Heart left ventricle (tissue), 16 donors: ENCODE measurements around the gene MYO1E. TPM values are rescaled to one million over a fixed set of nuclear protein-coding genes. Genes with fewer than 3 reads are reported as not detected.

Experiments
- ATAC-seq, 4 donors: fragments of 200-7000 bp; cut with Tn5 transposase; one replicate each; pipeline ENCODE4 v1.9.1; 2020 to 2022; ENCODE audit warnings: moderate library complexity in 4 of 4, mild to moderate bottlenecking in 3 of 4, moderate number of reproducible peaks in 1 of 4
- DNase-seq, 5 donors: peaks; one replicate each; pipeline ENCODE4 v3.0.0-alpha.2; 2020
- H3K27ac ChIP-seq, 12 donors: fragments of 200-600 bp; sonication (generic) in 4 of 12; one replicate each; pipeline versions ENCODE4 v1.5.0 to v1.8.0; 2016 to 2022; ENCODE audit warnings: mild to moderate bottlenecking in 2 of 12
- H3K27me3 ChIP-seq, 9 donors: fragments of 200-600 bp; sonication (generic) in 2 of 9; one replicate each; pipeline versions ENCODE4 v1.5.1 to v1.8.0; 2016 to 2022; ENCODE audit warnings: mild to moderate bottlenecking in 3 of 9
- H3K36me3 ChIP-seq, 9 donors: fragments of 200-600 bp; sonication (generic) in 2 of 9; one replicate each; pipeline versions ENCODE4 v1.5.0 to v1.8.0; 2018 to 2022; ENCODE audit warnings: mild to moderate bottlenecking in 2 of 9
- H3K4me1 ChIP-seq, 12 donors: fragments of 200-600 bp; sonication (generic) in 4 of 12; one replicate each; pipeline versions ENCODE4 v1.5.0 to v1.8.0; 2016 to 2022; ENCODE audit warnings: mild to moderate bottlenecking in 3 of 12
- H3K4me3 ChIP-seq, 12 donors: fragments of 200-600 bp; sonication (generic) in 4 of 12; one replicate each; pipeline versions ENCODE4 v1.5.0 to v1.8.0; 2017 to 2022; ENCODE audit warnings: mild to moderate bottlenecking in 9 of 12, moderate library complexity in 4 of 12
- H3K9me3 ChIP-seq, 12 donors: fragments of 200-600 bp; sonication (generic) in 4 of 12; one replicate each; pipeline versions ENCODE4 v1.5.0 to v1.8.0; 2016 to 2022; ENCODE audit warnings: mild to moderate bottlenecking in 1 of 12
- POLR2A ChIP-seq, 2 donors: fragments of 450-650 bp; IDR thresholded peaks; one replicate each; pipeline ENCODE4 v1.6.1; 2017; ENCODE audit warnings: antibody characterized with exemption in 2 of 2, mild to moderate bottlenecking in 2 of 2, moderate library complexity in 2 of 2
- WGBS, 4 donors: extraction: QIAGEN DNeasy Blood & Tissue Kit in 2 of 4; methylation state at CpG; one replicate each; pipeline versions ENCODE4 v1.1.5 to v1.1.7; 2013 to 2018; 5-methylcytosine and 5-hydroxymethylcytosine counted together
- intact Hi-C, 10 donors: fragments of 100-400 bp; cut with DNase I; formaldehyde crosslinking; loops; one replicate each; pipeline versions ENCODE4 v1.11.1 to v1.14.2; 2022
- polyA plus RNA-seq, 2 donors: library from polyadenylated mRNA; stranded (reverse); fragments of 200-250 nt; gene quantifications; one replicate each; pipeline ENCODE4 v1.2.3, GENCODE V29; 2013
- total RNA-seq, 9 donors: library from RNA; depleted of rRNA in 2 of 9; stranded (reverse); fragments of >200 nt in 2 of 9; fragmentation: NEBNext Ultra II Directional in 3 of 9; extraction: Animal tissue kit (Norgen Biotek cat#: 25700) in 3 of 9; gene quantifications; one replicate each; pipeline versions ENCODE4 v1.1.0 to v1.2.4, GENCODE V29; 2016 to 2023
- TF ChIP-seq, protein P1 (sequence below), 12 donors: fragments of 200-600 bp; sonication (generic) in 4 of 12; IDR thresholded peaks; one replicate each; pipeline versions ENCODE4 v1.5.0 to v1.8.0; 2018 to 2022; ENCODE audit warnings: antibody characterized with exemption in 12 of 12, mild to moderate bottlenecking in 5 of 12
- donor health status: ischemic (EF 13 %, LVEDD 7.1; RV severe dilation, severe dysfunction).
- donor health status: healthy with polysubstance abuse.
- donor health status: DM: no; HTN: yes; CAD: no.
- donor health status: DM: no; HTN: no; CAD: no.
- donor health status: ischemic (EF 25% LVEDD 6.9; RV normal size, moderate dysfunction).
- donor health status: ischemic (EF 25% LVEDD 5.7; RV mildly dilated, moderate dysfunction).
- donor health status: healthy.
- donor health status: DM: yes; HTN: yes; CAD: no.
- donor health status: ischemic (EF 35%, LVEDD 5.7; RV mildly dilated, moderate dysfunction).
- donor health status: nonischemic (EF 11% LVEDD 7.7; RV severe dilation, severe dysfunction).
- donor health status: DM: yes; HTN: yes; CAD: no.
- donor health status: PGD.
- donor health status: ischemic (EF 29% LVEDD 5.4; RV normal size, mild dysfunction).
- donor health status: nonischemic (EF 23%, LVEDD 6.1; RV moderate dilation, normal function).

Gene MYO1E
- total and polyA plus RNA-seq, 11 donors: 8.5 to 98.6 (median 25.2) TPM

DNA sequence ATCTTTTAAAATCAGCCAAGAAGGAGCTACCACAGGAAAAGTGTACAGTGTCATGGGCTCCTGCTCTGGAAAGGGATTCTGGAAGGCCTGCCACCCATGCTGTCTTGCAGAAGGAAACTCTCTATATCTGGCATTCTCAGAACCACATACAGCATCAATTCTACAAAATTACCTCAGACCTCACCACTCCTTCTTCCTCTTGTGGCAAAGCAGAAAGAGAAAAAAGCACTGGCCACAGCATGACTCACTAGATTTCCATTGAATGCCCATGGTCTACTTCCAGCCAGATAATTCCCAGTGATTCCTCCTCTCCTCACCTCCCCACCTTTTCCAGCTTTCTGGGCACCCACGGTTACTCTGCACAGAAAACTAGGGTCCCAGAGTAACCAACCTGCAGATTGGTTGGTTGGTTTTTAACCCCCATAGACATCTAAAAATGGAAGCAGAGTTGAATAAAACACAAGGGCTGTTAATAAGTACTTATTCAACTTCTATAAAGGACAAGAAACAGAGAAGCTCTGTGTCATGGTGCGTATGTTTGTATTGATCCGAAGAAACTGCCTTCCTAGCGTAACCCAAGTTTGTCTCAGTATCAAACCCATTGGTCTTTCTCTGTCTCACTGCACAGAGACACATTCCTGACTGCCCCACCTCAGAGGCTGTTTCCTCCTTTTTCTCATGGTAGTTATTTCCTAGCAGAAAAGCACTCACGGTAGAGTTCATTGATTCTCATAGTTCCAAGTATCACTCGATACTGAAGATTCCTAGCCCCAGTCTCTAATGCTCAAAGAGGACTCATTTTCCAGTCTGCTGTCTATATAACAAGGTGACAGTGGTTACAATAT lies 98.3 kb downstream of the MYO1E start:
- no peak for ATAC-seq
- H3K9me3 ChIP-seq: no peaks in the 10 kb centered on the region
- no peak overlapping the region for H3K4me3 ChIP-seq
- H3K4me1 ChIP-seq: peaks cover 0 to 20% (median 2%) of the 10 kb centered on the region in 12 donors
- no peaks in the 10 kb centered on the region for H3K27me3 ChIP-seq
- DNase-seq: no peak
- intact Hi-C loops: no loop called here
- 89 to 93% (median 91%) methylated on average over 6 of the region's 6 CpGs for WGBS, 4 donors
- peaks cover 0 to 18% (median 0%) of the 10 kb centered on the region in 9 donors for H3K36me3 ChIP-seq
- H3K27ac ChIP-seq: peak overlapping the region in 1 of 12 donors; percentile 3
- TF ChIP-seq, protein P1, sequence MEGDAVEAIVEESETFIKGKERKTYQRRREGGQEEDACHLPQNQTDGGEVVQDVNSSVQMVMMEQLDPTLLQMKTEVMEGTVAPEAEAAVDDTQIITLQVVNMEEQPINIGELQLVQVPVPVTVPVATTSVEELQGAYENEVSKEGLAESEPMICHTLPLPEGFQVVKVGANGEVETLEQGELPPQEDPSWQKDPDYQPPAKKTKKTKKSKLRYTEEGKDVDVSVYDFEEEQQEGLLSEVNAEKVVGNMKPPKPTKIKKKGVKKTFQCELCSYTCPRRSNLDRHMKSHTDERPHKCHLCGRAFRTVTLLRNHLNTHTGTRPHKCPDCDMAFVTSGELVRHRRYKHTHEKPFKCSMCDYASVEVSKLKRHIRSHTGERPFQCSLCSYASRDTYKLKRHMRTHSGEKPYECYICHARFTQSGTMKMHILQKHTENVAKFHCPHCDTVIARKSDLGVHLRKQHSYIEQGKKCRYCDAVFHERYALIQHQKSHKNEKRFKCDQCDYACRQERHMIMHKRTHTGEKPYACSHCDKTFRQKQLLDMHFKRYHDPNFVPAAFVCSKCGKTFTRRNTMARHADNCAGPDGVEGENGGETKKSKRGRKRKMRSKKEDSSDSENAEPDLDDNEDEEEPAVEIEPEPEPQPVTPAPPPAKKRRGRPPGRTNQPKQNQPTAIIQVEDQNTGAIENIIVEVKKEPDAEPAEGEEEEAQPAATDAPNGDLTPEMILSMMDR (IDR thresholded peaks at IDR 0.05): no peak
- no peak for TF ChIP-seq POLR2A (IDR thresholded peaks at IDR 0.05)

DNA sequence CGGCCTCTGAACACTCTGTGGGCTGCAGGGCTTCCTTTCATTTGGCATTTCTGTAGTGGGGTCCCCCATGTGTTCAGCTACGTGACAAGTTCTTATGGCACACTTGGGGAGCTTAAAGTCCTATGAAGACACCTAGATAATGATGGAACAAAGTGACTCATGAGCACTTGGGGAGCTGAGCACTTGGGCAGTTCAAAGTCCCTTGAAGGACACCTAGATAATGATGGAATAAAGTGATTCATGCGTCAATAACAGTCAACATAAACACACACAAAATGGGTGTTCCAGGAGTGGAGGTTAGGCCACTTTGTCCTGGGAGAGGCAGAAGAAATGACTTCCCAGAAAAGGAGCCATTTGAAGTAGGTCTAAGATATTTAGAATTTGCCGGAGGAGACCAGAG lies 99.4 kb downstream of the MYO1E start:
- TF ChIP-seq POLR2A (IDR thresholded peaks at IDR 0.05): no peak
- TF ChIP-seq, protein P1 (IDR thresholded peaks at IDR 0.05): no peak
- H3K9me3 ChIP-seq: no peaks in the 10 kb centered on the region
- ATAC-seq (no peak), DNase-seq (no peak)
- intact Hi-C loops: no loop called here
- WGBS, 4 donors: 94 to 97% (median 96%) methylated on average over 4 of the region's 4 CpGs
- H3K4me1 ChIP-seq: peaks cover 0 to 16% (median 0%) of the 10 kb centered on the region in 12 donors
- no peak overlapping the region for H3K4me3 ChIP-seq
- H3K27ac ChIP-seq: no peak overlapping the region
- H3K36me3 ChIP-seq: peaks cover 0 to 23% (median 0%) of the 10 kb centered on the region in 9 donors
- no peaks in the 10 kb centered on the region for H3K27me3 ChIP-seq

DNA sequence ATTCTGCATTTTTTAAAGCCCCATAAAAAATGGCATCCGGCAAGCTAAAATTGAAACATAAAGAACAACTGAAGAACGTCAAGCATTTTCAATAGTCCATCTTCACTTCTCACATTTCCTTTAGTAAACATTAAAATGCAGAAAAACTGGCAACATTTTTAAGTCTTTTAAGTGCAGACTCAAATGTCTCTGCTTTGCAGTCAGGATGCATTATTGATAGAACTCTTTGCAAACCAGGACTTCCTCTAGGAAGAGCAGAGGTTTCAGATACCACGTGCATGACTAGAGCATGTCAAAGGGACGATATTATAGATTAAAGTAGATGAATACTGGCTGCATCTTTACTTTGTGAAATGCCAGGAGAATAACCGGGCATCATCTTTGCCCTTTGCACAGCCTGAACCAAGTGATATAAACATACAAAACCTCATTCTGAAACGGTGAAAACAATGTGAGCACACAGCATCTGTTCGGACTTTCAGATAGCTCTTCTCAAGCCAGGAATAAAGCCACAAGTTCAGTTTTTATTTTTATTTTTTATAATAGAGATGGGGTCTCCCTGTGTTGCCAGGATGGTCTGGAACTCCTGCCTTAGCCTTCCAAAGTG lies 101.0 kb downstream of the MYO1E start:
- Histone ChIP-seq H3K27ac (no peak overlapping the region), H3K4me3 (no peak overlapping the region), H3K4me1 (peaks cover 0 to 16% (median 0%) of the 10 kb centered on the region in 12 donors), H3K27me3 (no peaks in the 10 kb centered on the region), H3K36me3 (peaks cover 0 to 23% (median 0%) of the 10 kb centered on the region in 9 donors), H3K9me3 (no peaks in the 10 kb centered on the region)
- ATAC-seq (no peak), DNase-seq (no peak)
- intact Hi-C loops: loop anchor here in 1 of 10 donors (2.0 kb wide), 1 partner anchor 41 kb away; no protein-coding TSS in a partner anchor
- WGBS, 4 donors: 63 to 73% (median 68%) methylated on average over 7 of the region's 7 CpGs
- TF ChIP-seq, protein P1 (IDR thresholded peaks at IDR 0.05): no peak
- no peak for TF ChIP-seq POLR2A (IDR thresholded peaks at IDR 0.05)

DNA sequence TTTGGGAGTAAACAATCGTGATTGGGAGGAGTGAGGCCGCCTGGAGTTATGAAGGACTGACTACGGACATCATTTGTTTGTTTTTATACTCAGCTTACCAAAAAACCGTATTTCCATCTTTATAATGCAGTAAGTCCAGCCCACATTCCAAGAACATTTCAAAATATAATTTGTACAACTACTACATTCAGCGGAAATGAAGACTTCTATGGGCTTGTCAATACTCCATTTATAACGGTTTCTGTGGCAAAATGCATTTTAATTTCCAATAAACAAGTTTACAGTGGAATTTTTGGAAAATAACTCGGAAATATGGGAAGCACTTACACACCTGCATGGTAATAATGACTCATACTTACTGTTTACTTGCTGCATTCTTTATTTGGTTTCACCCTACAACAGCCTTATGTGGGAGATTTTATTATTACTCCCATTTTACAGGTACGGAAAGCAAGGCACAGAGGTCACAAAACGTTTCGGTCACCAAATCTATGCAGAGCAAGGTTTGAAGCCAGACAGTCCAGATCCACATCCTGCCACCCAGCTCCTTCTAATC lies 103.7 kb downstream of the MYO1E start:
- Histone ChIP-seq H3K27ac (no peak overlapping the region), H3K9me3 (no peaks in the 10 kb centered on the region), H3K4me1 (peaks cover 0 to 4% (median 0%) of the 10 kb centered on the region in 12 donors), H3K27me3 (no peaks in the 10 kb centered on the region), H3K4me3 (no peak overlapping the region), H3K36me3 (peaks cover 0 to 23% (median 0%) of the 10 kb centered on the region in 9 donors)
- WGBS, 4 donors: 92 to 96% (median 93%) methylated on average over 10 of the region's 10 CpGs
- DNase-seq (no peak), ATAC-seq (no peak)
- TF ChIP-seq, protein P1 (IDR thresholded peaks at IDR 0.05): no peak
- TF ChIP-seq POLR2A (IDR thresholded peaks at IDR 0.05): no peak
- intact Hi-C loops: no loop called here
